Glomerular visceral epithelial cell (primary cell): ENCODE measurements around the gene ARHGAP4.

ENCODE experiments used
- DNase-seq: peaks from one replicate; pipeline ENCODE4 v3.0.0-alpha.2; 2016; ENCODE audit errors: extremely low spot score

Gene ARHGAP4

GRCh38 chrX:153927672-153927921 lies 1.5 kb upstream of the ARHGAP4 start:
- no peak for DNase-seq

GRCh38 chrX:153926858-153927671 lies 1.0 kb upstream of the ARHGAP4 start:
- DNase-seq: peak; percentile 31

- DNase-seq: no peak
Measured at GRCh38 chrX:153926552-153926857, 441 bp upstream of the ARHGAP4 start.

GRCh38 chrX:153925387-153925738 lies 701 bp downstream of the ARHGAP4 start:
- DNase-seq: no peak

- no peak for DNase-seq
Measured at GRCh38 chrX:153924149-153924861, 1.8 kb downstream of the ARHGAP4 start.

- peak; percentile 53 for DNase-seq
Measured at GRCh38 chrX:153922932-153923857, 2.9 kb downstream of the ARHGAP4 start.

- DNase-seq: no peak
Measured at GRCh38 chrX:153921511-153922446, 4.3 kb downstream of the ARHGAP4 start.

GRCh38 chrX:153921070-153921469 lies 5.0 kb downstream of the ARHGAP4 start:
- DNase-seq: no peak

GRCh38 chrX:153920546-153920945 lies 5.5 kb downstream of the ARHGAP4 start:
- DNase-seq: no peak

- DNase-seq: no peak
Measured at GRCh38 chrX:153919281-153919680, 6.8 kb downstream of the ARHGAP4 start.

- DNase-seq: no peak
Measured at GRCh38 chrX:153917869-153918268, 8.2 kb downstream of the ARHGAP4 start.

GRCh38 chrX:153913701-153914100 lies 12.4 kb downstream of the ARHGAP4 start:
- no peak for DNase-seq

- DNase-seq: no peak
Measured at GRCh38 chrX:153913211-153913610, 12.9 kb downstream of the ARHGAP4 start.

GRCh38 chrX:153911798-153912197 lies 14.3 kb downstream of the ARHGAP4 start:
- DNase-seq: no peak

GRCh38 chrX:153910446-153910845 lies 15.6 kb downstream of the ARHGAP4 start:
- no peak for DNase-seq

- DNase-seq: no peak
Measured at GRCh38 chrX:153909980-153910360, 16.1 kb downstream of the ARHGAP4 start.

GRCh38 chrX:153909024-153909979 lies 16.8 kb downstream of the ARHGAP4 start:
- peak; percentile 10 for DNase-seq

GRCh38 chrX:153908219-153908860 lies 17.7 kb downstream of the ARHGAP4 start:
- no peak for DNase-seq

GRCh38 chrX:153907456-153907855 lies 18.6 kb downstream of the ARHGAP4 start:
- no peak for DNase-seq
